ENCODE results near the gene AAK1.

- TF ChIP-seq CTCF (IDR thresholded peaks at IDR 0.05) (no peak), POLR2A (IDR thresholded peaks at IDR 0.05) (no peak), EP300 (IDR thresholded peaks at IDR 0.05) (no peak), POLR2AphosphoS5 (IDR thresholded peaks at IDR 0.05) (no peak)
Observed at GRCh38 chr2:69521747-69522146, 121.8 kb downstream of the AAK1 start.
